ENCODE measurements around the gene ZFTA. TPM values are rescaled to one million over a fixed set of nuclear protein-coding genes. Genes with fewer than 3 reads are reported as not detected.

Gene ZFTA
- total and polyA plus RNA-seq, 11 donors = 4.6 to 17.9 (median 10.0) TPM

- Histone ChIP-seq H3K27ac (no peak overlapping the region), H3K4me1 (no peaks in the 10 kb centered on the region), H3K36me3 (no peaks in the 10 kb centered on the region), H3K4me3 (no peak overlapping the region), H3K9me3 (peaks cover 0 to 24% (median 18%) of the 10 kb centered on the region in 12 donors), H3K27me3 (no peaks in the 10 kb centered on the region)
- intact Hi-C loops (cut with DNase I) = no loop called here
- no peak for DNase-seq
- ATAC-seq = no peak
- TF ChIP-seq CTCF (IDR thresholded peaks at IDR 0.05) (no peak), POLR2A (IDR thresholded peaks at IDR 0.05) (no peak)
Measured at GRCh38 chr11:63793161-63793560, 24.6 kb upstream of the ZFTA start.

GRCh38 chr11:63791495-63792167, 23.1 kb upstream of the ZFTA start:
- Histone ChIP-seq H3K36me3 (no peaks in the 10 kb centered on the region), H3K27me3 (no peaks in the 10 kb centered on the region), H3K4me1 (no peaks in the 10 kb centered on the region), H3K4me3 (no peak overlapping the region), H3K27ac (no peak overlapping the region), H3K9me3 (peaks cover 0 to 24% (median 18%) of the 10 kb centered on the region in 12 donors)
- ATAC-seq = no peak
- TF ChIP-seq POLR2A (IDR thresholded peaks at IDR 0.05) = no peak
- no peak for TF ChIP-seq CTCF (IDR thresholded peaks at IDR 0.05)
- 89 to 98% (median 95%) methylated on average over 6 of the region's 6 CpGs for WGBS, 4 donors
- intact Hi-C loops (cut with DNase I) = no loop called here
- DNase-seq = no peak

- DNase-seq (no peak), ATAC-seq (no peak)
- no peak overlapping the region for H3K4me3 ChIP-seq
- no peaks in the 10 kb centered on the region for H3K27me3 ChIP-seq
- no peak overlapping the region for H3K27ac ChIP-seq
- peaks cover 0 to 4% (median 0%) of the 10 kb centered on the region in 12 donors for H3K9me3 ChIP-seq
- intact Hi-C loops (cut with DNase I) = no loop called here
- 85 to 97% (median 92%) methylated on average over 1 of the region's 1 CpG for WGBS, 4 donors
- TF ChIP-seq CTCF (IDR thresholded peaks at IDR 0.05) (no peak), POLR2A (IDR thresholded peaks at IDR 0.05) (no peak)
- H3K4me1 ChIP-seq = no peaks in the 10 kb centered on the region
- no peaks in the 10 kb centered on the region for H3K36me3 ChIP-seq
Measured at GRCh38 chr11:63785823-63786222, 17.2 kb upstream of the ZFTA start.

- intact Hi-C loops (cut with DNase I) = no loop called here
- H3K9me3 ChIP-seq = no peaks in the 10 kb centered on the region
- no peak overlapping the region for H3K4me3 ChIP-seq
- H3K36me3 ChIP-seq = no peaks in the 10 kb centered on the region
- 23 to 41% (median 38%) methylated on average over 7 of the region's 7 CpGs for WGBS, 4 donors
- H3K4me1 ChIP-seq = peaks cover 0 to 6% (median 0%) of the 10 kb centered on the region in 12 donors
- no peak for TF ChIP-seq POLR2A (IDR thresholded peaks at IDR 0.05)
- TF ChIP-seq CTCF (IDR thresholded peaks at IDR 0.05) = no peak
- DNase-seq = no peak
- ATAC-seq = no peak
- H3K27ac ChIP-seq = no peak overlapping the region
- no peaks in the 10 kb centered on the region for H3K27me3 ChIP-seq
Measured at GRCh38 chr11:63783925-63784592, 15.5 kb upstream of the ZFTA start.
